ENCODE data around the gene MYRIP. TPM values are rescaled to one million over a fixed set of nuclear protein-coding genes. Genes with fewer than 3 reads are reported as not detected.

MYRIP gene
- total RNA-seq, 4 donors from 2014 or later: 1.4 to 4.4 (median 2.8) TPM

DNA sequence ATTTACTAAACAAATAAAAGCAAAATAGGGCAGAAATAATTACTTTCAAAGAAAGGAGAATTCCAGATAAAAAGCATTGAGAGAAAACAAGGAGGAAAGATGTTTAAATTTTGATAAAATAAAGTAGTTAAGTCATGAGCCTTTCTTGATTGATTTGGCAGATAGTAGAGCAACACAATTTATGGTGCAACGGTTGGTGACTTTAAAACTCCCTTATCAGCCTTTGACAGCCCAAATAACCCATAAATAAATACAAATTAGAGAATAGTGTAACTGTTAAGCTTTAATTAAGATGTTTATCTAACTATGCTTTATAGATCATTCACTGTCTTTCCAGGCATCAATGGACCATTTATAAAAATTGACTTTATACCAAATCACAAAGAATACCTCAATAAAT, 446.1 kb downstream of the MYRIP start:
- no peaks in the 10 kb centered on the region for H3K36me3 ChIP-seq
- H3K27ac ChIP-seq: no peak overlapping the region
- H3K4me1 ChIP-seq: no peaks in the 10 kb centered on the region
- 30% methylated on average over 1 of the region's 1 CpG for WGBS
- no peak for DNase-seq (ENCODE audit: low spot score in 2 of 2)
- H3K9me3 ChIP-seq: no peaks in the 10 kb centered on the region
- TF ChIP-seq, protein P1, sequence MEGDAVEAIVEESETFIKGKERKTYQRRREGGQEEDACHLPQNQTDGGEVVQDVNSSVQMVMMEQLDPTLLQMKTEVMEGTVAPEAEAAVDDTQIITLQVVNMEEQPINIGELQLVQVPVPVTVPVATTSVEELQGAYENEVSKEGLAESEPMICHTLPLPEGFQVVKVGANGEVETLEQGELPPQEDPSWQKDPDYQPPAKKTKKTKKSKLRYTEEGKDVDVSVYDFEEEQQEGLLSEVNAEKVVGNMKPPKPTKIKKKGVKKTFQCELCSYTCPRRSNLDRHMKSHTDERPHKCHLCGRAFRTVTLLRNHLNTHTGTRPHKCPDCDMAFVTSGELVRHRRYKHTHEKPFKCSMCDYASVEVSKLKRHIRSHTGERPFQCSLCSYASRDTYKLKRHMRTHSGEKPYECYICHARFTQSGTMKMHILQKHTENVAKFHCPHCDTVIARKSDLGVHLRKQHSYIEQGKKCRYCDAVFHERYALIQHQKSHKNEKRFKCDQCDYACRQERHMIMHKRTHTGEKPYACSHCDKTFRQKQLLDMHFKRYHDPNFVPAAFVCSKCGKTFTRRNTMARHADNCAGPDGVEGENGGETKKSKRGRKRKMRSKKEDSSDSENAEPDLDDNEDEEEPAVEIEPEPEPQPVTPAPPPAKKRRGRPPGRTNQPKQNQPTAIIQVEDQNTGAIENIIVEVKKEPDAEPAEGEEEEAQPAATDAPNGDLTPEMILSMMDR (IDR thresholded peaks at IDR 0.05): no peak
- no peak for TF ChIP-seq POLR2A (IDR thresholded peaks at IDR 0.05)
- TF ChIP-seq POLR2AphosphoS5 (IDR thresholded peaks at IDR 0.05): no peak
- no peak for TF ChIP-seq EP300 (IDR thresholded peaks at IDR 0.05)
- no peaks in the 10 kb centered on the region for H3K27me3 ChIP-seq
- no peak overlapping the region for H3K4me3 ChIP-seq

GRCh38 chr3:40258064-40258463, 448.7 kb downstream of the MYRIP start:
- Histone ChIP-seq H3K4me1 (no peaks in the 10 kb centered on the region), H3K4me3 (no peak overlapping the region), H3K36me3 (no peaks in the 10 kb centered on the region), H3K27me3 (no peaks in the 10 kb centered on the region), H3K27ac (no peak overlapping the region), H3K9me3 (no peaks in the 10 kb centered on the region)
- TF ChIP-seq, protein P1 (IDR thresholded peaks at IDR 0.05): no peak
- TF ChIP-seq POLR2AphosphoS5 (IDR thresholded peaks at IDR 0.05): no peak
- no peak for TF ChIP-seq POLR2A (IDR thresholded peaks at IDR 0.05)
- TF ChIP-seq EP300 (IDR thresholded peaks at IDR 0.05): no peak
- no peak for DNase-seq (ENCODE audit: low spot score in 2 of 2)
- 83% methylated on average over 7 of the region's 7 CpGs for WGBS

- 60% methylated on average over 1 of the region's 1 CpG for WGBS
- no peaks in the 10 kb centered on the region for H3K4me1 ChIP-seq
Measured at GRCh38 chr3:40258555-40258954, 449.1 kb downstream of the MYRIP start.

DNA sequence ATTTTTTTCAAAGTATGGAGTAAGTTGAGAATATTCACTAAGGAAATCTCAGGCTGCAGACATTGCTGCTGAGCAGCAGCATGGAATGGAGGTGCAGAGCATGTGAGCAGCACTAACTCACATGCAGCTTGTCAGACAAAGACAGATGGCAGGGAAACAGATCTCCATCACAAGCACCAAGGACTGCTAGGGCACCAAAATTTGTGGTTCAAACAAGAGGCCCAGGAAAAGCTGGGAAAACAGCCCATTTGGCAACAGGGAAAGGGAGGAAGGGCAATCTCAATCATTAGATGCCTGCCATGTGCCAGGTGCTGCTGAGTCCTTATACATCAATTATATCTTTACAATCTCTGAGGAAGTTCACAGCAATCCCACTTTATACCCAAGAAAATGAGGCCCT, 452.9 kb downstream of the MYRIP start:
- Histone ChIP-seq H3K4me1 (no peaks in the 10 kb centered on the region), H3K9me3 (no peaks in the 10 kb centered on the region), H3K27ac (no peak overlapping the region), H3K27me3 (no peaks in the 10 kb centered on the region), H3K4me3 (no peak overlapping the region), H3K36me3 (no peaks in the 10 kb centered on the region)
- no peak for DNase-seq (ENCODE audit: low spot score in 2 of 2)
- no peak for TF ChIP-seq EP300 (IDR thresholded peaks at IDR 0.05)
- TF ChIP-seq POLR2AphosphoS5 (IDR thresholded peaks at IDR 0.05): no peak
- TF ChIP-seq, protein P1 (IDR thresholded peaks at IDR 0.05): no peak
- TF ChIP-seq POLR2A (IDR thresholded peaks at IDR 0.05): no peak

More at GRCh38 chr3:40258555-40258954, 449.1 kb downstream of the MYRIP start:
- H3K27ac ChIP-seq: no peak overlapping the region
- no peaks in the 10 kb centered on the region for H3K36me3 ChIP-seq
- no peak for TF ChIP-seq EP300 (IDR thresholded peaks at IDR 0.05)
- no peak for TF ChIP-seq POLR2AphosphoS5 (IDR thresholded peaks at IDR 0.05)
- no peak for TF ChIP-seq POLR2A (IDR thresholded peaks at IDR 0.05)
- TF ChIP-seq, protein P1 (IDR thresholded peaks at IDR 0.05): no peak
- H3K4me3 ChIP-seq: no peak overlapping the region
- no peak for DNase-seq (ENCODE audit: low spot score in 2 of 2)
- no peaks in the 10 kb centered on the region for H3K9me3 ChIP-seq
- no peaks in the 10 kb centered on the region for H3K27me3 ChIP-seq

DNA sequence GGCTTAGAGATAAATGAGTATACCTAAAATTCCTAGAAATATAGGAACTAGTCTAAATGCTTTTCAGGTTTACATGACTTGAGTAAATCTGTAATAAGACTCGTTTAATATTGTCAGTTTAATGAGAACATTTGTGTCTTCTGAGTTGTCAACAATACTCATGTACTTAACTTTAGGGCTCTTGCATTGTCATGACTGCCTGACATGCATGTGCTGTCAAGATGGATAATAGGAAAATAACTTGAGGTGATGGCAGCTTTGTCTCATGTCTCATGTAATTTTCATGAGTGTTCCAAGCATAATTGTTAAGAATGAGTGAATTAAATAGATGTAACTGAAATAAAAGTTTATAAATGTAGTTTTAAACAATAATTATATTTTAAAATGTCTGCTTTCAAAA, 455.0 kb downstream of the MYRIP start:
- no peak for DNase-seq (ENCODE audit: low spot score in 2 of 2)
- no peaks in the 10 kb centered on the region for H3K4me1 ChIP-seq
- no peaks in the 10 kb centered on the region for H3K36me3 ChIP-seq
- 73% methylated on average over 1 of the region's 1 CpG for WGBS
- no peaks in the 10 kb centered on the region for H3K27me3 ChIP-seq
- H3K9me3 ChIP-seq: no peaks in the 10 kb centered on the region
- no peak overlapping the region for H3K27ac ChIP-seq
- no peak for TF ChIP-seq EP300 (IDR thresholded peaks at IDR 0.05)
- TF ChIP-seq, protein P1 (IDR thresholded peaks at IDR 0.05): no peak
- no peak for TF ChIP-seq POLR2A (IDR thresholded peaks at IDR 0.05)
- no peak for TF ChIP-seq POLR2AphosphoS5 (IDR thresholded peaks at IDR 0.05)
- no peak overlapping the region for H3K4me3 ChIP-seq

Data from suprapubic skin (tissue), 4 donors.